Activated T-helper 1 cell treated with Interleukin-2 at 50 U/mL for 16 hours (primary cell): ENCODE measurements around the gene TMEM176B.

ENCODE experiments used
- DNase-seq: peaks from one replicate; pipeline ENCODE4 v3.0.0-alpha.2; 2020; ENCODE audit warnings: low read depth

TMEM176B gene

DNA sequence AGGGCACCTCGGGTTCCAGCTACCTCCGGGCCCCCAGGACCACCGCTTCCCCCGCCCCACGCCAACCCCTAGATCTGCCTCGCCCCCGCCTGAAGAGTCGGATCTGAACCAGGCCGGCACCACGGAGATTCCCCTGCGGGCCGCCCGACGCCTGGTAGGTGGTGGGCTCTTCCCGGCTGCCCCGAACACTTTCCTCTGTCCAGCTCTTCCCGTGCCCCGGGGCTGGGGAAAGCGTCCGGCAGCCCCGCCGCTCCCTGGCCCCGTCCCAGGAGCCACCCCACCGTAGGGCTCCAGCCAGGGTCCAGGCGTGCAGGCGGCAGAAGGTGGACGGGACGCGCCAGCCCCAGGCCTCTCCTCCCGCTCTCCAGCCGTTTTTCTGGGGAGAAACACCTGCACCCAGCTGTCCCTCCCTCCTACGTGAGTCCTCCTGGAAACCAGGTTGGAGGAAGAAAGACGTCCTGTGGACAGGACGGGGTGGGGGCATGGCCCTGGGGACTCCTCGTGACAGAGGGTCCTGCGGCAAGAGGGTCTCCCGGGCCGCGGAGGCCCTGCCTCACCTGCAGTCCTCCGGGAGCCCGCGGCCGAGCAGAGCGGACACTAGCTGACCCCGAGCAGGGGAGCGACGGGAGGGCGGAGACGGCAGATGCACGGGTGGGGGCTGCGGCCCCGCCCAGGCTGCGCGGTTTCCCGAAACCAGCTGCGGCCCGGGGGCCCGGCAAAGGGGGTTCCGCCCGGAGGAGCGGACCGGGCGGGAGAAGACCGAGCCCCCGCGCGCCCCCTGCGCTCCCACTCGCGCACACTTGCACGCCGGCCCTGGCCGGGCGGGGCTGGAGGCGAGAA lies at the start of gene TMEM176B:
TMEM176B (minus strand) TSS at position 624 of the 840 bp plus-strand sequence. CDS start 3,795 bp downstream, outside the sequence.
- DNase-seq: no peak

DNA sequence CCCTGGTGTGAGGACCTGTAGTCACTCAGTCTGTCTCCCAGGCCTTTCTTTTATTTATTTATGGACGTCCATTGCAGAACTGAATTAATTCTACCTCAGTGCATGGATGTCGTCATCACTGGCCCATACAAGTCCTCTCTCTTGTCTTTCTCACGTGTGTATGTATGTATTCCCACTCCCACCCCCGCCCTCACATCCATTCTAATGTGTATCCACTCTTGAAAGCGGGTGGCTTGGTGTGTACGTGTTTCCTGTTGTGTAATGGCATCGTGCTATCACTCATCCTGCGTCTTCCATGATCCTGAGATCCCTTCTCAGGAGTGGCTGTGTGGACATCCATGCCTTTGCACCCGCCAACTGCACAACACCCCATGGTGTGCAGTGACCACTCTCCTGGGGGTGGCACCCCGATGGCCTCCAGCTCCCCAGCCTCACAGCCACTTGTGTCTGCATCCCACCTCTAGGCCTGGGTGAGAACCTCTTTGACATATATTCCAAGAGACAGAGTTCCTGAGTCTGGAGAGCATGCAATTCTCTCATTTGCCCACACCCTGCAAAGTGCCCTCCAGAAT lies 49.1 kb upstream of the TMEM176B start:
- DNase-seq: no peak

DNA sequence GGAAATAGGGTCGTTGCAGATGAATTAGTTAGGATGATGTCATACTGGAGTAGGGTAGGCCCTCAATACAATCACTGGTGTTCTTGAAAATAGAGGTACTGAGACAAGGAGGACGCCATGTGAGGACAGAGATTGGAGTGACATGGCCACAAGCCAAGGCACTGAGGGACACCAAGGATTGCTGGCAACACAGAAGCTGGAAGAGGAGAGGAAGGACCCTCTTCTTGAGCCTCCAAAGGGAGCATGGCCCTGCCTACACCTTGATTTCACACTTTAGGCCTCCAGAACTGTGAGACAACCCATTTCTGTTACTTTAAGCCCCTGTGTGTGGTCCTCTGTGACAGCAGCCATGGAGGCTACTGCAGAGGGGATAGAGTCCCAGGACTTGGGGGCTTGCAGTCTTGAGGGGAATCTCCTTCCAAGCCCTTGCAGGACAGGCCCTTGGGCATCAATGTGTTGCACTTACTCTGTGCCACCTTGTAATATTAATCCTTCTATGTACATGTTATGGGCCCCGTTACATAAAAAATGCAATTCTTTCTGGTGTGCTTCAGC lies 48.5 kb upstream of the TMEM176B start:
- DNase-seq: no peak

DNA sequence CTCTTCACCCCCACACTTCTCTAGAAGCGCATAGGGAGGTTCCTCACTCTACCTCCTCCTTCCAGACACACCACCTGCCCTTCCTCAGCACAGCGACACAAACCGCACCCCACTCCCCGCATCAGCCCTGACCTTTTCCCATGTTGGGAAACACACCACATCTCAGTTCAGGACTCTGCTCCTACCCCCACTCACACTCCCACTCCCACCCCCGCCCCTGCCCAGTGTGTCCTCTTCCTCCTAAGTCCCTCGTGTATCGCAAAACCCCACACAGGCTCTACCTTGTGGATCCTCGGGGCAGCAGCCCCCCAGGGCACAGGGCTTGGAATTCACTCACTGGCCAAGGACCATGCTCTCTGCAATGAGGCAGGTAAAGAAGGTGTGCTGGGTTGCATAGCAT lies 47.9 kb upstream of the TMEM176B start:
- no peak for DNase-seq

DNA sequence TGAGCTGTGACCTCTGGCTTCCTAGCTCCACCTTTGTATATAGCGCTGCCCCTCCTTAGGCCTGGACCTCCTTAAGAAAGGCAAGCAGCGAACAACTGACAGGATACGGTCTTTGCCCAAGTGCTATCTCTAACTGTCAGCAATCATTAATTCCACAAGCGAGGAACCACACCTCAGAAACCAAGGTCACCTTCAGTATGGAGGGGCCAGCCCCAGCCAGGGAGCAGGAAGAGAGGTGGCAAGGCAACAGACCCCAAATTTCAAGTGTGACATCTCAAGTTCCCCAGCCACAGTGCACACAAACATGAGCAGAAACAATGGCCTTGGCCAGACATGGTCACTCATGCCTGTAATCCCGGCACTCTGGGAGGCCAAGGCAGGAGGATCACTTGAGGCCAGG lies 47.4 kb upstream of the TMEM176B start:
- DNase-seq: no peak

DNA sequence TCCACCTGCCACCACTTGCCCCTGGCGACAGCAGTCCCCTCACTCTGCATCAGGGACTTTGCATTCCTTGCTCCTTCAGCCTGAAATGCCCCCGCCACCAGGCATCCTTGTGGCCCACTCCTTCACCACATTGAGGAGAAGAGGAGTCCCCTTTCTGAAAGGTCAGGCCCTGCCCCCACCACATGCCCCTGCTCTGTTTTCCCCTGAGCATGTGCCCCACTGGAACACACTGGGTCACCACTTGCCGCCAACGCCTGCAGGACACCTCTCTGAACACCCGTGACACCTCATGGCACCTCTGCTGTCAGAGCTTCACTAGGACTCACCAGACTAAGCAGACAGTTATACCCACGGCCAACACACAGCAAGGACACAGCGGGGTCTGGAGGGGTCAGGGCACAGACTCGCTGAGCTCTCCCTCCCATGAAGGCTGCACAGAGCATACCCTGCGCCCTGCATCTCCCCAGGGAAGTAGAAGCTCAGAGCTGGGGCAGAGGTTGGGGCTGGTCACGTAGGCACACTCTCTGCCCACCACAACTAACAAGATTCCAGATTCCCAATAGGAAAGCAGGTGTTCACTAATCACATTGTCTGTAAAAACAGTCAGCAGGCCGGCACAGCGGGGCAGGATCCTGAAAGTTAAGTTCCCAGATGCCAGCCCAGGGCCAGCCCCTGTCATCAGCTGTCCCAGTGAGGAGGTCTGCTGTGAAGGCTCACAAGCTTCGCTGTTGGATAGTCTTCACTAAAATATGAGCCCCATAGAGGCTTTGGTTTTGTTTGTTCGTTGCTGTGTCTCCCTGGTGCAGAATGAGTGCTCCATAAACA lies 46.3 kb upstream of the TMEM176B start:
- no peak for DNase-seq

DNA sequence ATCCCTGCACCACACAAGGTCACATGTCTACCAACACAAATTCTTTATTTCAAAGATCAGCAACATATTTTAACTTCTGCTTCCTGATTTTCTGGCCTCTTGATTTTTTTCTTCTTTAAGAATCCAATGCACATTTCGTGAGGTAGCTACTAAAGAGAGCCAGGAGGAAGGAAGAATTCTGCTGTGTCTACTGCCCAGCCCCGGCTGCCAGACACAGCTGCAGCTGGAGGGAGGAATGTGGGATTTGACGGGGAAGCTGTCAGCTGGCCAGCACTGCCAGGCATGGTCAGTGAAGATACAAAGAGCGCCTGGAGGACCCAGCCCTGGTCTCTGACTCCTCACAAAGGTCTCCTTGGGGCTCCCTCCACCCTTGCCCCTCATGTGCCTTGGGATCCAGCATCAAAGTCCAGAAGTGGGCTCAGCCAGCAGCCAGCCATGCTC lies 45.3 kb upstream of the TMEM176B start:
- no peak for DNase-seq

DNA sequence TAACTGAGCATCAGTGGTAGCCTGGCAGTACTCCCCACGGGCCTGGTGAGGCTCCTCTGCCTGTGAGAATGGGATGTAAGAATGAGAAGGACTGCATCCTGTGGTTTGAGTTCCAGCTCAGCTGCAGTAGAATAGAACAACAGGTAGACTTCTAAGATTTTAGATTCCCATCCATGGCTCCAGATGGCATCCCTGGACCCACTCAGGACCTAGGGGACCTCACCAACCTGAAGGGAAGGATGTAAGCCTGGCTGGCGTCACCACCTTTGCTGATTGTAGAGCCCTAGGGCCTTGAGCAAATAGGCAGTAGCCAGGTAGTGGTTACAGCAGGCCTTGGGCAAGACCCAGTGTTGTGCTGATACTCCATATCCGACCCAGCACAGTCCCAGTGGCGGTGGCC lies 42.6 kb upstream of the TMEM176B start:
- DNase-seq: no peak

DNA sequence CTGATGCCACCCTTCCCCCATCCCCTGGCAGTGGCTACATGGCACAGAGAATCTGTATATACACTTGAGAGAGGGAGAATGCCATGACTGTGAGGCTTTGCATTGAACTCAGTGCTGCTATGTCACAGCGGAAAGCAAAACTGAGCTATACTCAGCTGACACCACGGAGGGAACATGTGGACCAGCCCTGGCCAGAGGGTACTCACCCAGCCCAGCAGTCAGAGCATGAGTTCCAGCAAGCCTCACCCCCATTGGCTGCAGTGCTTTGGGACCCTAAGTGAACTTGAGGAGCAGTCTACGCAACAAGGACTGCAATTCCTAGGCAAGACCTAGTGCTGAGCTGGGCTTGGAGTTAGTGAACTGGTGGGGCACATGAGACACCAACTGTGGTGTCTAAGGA lies 41.9 kb upstream of the TMEM176B start:
- no peak for DNase-seq

DNA sequence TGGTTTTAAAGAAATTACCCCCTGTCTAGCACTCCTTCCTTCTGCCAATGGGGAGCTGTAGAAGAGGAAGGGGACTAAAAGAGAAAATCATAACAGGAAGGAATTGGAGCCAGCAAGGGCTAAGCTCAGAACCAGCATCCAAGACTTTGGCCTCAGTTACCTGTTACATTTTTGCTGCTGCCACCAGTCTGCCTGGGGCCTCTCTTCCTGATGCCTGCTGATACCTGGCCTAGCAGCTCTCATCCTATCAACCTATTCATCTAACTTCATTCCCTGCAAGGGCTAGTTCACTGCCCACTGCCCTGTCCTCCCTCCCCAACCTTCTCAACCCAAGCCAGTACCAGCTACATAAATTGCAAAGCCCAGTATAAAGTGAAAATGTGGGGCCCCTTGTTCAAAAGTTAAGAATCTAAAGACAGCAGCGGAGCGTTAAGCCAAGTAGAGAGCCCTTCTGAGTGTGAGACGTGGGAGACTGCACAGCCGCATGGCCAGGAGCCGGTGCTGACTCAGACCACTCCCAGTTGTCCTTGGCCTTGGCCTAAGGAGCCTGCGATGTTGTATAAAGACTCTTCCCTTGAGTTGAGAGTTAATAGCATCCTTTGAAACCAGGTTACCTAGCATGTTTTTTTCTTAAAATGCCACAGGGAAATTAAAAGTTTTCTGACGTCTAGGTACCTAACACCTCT lies 38.9 kb upstream of the TMEM176B start:
- DNase-seq: no peak

DNA sequence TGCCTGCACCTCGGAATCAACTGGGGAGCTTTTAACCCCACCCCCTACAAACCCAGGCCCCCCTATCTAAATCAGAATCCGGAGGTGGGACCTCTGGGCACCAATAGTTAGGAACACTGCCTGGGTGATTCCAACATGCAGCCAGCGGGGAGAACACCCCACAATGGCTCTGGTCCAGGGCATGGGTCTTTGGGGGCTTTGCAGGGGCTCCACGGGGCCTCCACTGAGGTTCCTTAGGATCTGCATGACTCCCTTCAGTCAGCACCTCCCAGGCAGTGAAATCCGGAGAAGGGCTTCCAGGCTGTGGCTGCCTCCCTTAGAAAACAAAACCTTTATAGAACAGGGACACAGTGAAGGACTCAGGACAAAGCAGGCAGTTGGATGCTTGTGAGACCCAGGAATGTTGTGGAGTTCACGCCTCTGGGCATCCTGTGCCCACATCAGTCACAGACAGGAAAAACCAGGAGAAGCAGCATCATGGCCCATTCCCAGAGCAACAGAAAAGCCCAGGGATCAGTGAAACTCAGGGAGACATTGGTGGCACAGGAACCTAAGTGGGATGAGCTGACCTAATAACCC lies 35.6 kb upstream of the TMEM176B start:
- DNase-seq: no peak

DNA sequence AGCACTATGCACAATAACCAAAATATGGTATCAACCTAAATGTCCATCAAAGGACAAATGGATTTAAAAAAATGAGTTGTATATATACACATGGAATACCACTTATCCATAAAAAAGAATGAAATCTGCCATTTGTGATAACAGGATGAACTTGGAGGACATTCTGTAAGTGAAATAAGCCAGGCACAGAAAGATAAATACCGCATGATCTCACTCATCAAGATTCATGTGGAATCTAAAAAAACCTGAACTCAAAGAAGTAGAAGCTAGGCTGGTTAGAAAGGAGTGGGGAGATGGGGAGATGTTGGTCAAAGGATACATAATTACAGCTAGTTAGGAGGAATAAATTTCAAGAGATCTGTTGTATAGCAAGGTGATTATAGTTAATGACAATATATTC lies 34.9 kb upstream of the TMEM176B start:
- DNase-seq: no peak

DNA sequence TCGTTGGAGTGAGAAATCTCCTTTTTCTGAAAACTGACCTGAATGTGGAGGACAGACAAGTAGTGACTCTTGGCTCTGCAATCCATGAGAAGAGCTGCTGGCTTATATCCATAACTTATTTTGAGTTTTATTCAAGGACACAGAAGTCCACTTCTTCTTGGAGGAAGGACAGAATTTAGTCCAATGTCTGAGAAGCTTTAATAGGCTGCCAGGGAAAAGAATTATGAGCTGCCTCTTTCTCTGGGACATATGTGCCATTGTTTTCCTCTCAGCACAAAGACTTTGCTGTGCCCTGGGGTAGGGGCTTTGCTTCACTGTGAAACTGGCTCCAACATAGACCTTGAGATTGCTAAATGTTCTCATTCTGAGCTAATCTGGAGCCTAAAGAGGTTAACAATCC lies 31.7 kb upstream of the TMEM176B start:
- no peak for DNase-seq

DNA sequence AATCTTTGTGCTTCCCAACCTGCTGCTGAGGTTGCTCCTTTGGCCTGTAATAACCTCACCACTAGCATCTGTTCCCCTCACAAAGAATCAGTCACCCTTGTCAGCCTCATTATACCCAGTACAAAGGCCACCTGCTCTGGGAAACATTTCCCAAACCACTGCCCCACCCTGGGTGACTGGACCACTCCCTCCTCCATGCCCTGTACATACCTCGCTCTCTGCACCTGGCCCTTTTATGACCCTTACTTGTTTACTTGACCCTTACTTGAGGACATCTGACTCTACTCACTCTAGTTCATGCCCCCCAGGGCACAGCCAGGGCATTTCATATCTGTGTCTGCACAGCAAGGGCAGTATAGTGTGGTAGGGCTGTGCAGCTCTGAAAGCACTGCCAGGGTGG lies 30.8 kb upstream of the TMEM176B start:
- DNase-seq: no peak

DNA sequence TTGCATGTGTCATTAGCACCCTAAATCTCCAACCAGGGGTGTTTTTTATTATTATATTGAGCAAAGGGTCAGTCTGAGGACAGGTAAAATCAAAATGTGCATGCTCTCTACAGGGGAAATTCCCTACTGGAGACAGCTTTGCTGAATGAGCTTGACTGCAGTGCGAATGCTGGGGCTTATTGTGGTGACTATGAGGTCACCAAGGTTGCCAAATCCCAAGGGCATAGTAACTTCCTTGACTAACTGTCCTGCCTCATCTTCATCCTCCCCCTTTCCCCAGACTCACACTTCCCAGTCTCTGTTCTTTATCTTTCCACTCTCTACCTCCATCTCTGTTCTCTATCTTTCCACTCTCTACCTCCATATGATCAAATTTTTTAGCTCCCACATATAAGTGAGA lies 29.3 kb upstream of the TMEM176B start:
- DNase-seq: no peak

DNA sequence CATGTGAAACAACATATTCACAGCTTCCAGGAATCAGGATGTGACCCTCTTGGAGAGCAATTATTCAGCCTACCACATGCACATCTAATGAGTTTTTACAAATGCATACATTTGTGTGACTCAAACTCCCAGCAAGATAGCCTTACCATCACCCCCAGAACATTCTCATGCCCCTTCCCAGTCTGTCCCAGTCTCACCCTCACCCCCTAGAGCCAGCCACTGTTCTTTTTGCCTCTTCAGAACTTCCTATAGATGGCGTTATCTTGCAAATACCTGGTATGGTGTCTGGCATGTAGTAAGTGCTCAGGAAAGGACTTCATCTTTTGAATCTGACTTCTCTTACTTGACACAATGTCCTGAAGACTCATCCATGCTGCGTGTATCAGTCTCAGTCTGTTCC lies 28.2 kb upstream of the TMEM176B start:
- no peak for DNase-seq

DNA sequence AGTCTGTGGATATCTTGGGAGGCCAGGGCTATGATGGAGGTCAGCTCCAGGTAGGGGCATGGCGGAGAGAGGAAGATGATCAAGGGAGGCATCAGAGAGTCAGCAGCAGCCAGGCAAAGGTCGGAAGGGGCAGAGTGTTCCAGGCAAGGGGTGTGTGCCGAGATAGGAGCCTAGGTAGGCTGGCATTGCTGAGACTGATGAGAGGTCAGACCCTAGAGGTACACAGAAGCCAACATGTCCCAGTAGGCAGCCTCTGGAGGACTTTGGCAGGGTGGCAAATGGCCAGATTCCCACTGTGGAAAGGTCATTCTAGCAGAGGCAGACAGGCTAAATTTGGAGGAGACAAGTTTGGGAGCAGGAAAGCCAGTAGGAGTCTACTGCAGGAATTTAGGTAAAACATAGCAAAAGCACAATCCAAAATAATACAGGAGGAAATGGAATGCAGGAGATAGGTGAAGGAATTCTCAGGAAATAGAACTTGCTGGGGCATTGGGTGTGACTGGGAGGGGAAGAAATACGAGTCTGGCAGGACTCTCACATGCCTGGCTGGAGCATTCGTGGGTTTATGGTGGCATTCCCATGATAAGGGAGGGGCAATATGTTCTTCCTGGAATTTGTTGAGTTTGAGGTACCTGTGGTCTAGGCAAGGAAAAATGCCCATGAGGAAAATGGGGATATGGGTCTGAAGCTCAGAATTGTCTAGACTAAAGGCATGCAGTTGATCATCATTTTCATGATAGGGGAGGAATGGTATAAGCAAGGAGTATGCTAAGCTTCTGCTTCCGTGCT lies 26.1 kb upstream of the TMEM176B start:
- DNase-seq: no peak

DNA sequence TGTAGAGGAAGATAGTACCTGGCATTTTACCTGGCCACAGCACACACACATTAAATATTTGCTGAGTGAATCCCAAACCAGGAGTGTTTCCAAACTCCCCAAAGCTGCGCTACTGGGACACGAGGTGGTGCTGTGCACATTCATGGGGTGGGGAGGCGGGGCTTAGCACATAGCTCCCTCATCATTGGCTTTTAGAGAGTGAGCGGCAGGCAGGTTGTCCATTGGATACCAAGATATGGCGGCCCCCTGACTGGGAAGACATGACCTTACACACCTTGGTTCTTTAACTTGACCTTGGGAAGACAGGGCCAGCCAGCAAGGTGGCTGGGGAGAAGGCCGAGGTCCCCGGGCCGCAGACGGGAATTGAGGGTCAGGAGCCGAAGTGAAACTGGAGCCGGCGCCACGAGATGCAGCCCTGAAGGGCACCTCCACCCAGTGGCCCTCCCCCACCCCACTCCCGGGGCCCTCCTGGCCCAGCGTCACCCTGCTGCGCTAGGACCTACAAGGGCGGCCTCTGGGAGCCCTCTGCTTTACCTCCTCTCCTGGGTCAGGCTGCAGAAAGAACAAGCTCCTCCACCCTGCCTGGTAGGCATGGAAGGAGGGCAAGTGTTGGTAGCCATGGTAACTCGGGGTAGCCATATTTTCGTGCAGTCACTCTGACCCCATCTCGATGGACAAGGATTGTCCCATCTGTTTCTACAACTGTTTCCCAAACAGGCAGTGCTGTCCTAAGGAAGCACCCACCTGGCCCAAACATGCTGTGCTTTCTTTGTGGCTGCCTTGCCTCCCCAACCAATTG lies 24.4 kb upstream of the TMEM176B start:
- DNase-seq: no peak

DNA sequence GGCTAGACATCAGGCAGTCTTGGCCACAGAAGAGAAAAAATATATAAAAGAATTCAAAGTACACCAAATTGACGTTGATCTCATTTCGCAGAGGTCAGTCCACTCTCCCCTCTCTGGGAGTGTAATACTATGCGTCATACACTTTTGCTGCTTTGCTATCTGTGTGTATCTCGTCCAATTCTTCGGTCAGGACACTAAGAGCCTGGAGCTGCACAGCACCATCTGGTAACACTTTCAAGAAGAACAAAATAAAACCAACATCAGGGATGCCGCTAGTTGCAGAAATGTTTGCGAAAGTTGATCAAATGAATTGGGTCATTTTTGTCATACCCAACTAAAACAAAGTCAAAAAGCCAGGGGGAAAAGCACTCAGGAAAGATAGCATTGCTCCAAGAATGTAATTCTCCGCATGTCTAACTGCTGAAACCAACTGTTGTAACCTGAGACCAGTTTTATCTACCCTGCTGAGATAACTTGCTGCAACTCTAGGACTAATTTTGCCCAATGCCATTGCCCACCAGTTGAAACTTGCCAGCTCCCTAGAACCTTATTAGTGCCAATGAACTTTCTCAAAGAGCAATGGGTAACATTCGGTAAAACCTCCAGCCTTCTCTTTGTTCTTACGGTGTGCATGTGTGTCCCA lies 23.4 kb upstream of the TMEM176B start:
- no peak for DNase-seq
